HEK293T (cell line): ENCODE measurements around the gene PRKCA.

ENCODE experiments used
- ARNT ChIP-seq: fragments of 450-650 bp; IDR thresholded peaks from 2 replicates; pipeline ENCODE4 v1.6.1; 2017; ENCODE audit warnings: mild to moderate bottlenecking
- CTBP1 ChIP-seq: fragments of 450-650 bp; IDR thresholded peaks from 2 replicates; pipeline ENCODE4 v1.6.1; 2016; ENCODE audit warnings: borderline replicate concordance
- FOXA1 ChIP-seq: fragments of 450-650 bp; IDR thresholded peaks from 2 replicates; pipeline ENCODE4 v1.6.1; 2016; ENCODE audit warnings: mild to moderate bottlenecking
- SP1 ChIP-seq: fragments of 450-650 bp; IDR thresholded peaks from 2 replicates; pipeline ENCODE4 v1.6.1; 2017
- SUZ12 ChIP-seq: fragments of 450-650 bp; IDR thresholded peaks from 2 replicates; pipeline ENCODE4 v1.6.1; 2016; ENCODE audit warnings: mild to moderate bottlenecking
- TARDBP ChIP-seq: fragments of 450-650 bp; IDR thresholded peaks from 2 replicates; pipeline ENCODE4 v1.6.1; 2016
- TF ChIP-seq, protein P1 (sequence below): fragments of 450-650 bp; IDR thresholded peaks from 2 replicates; pipeline ENCODE4 v1.6.1; 2016

DNA sequence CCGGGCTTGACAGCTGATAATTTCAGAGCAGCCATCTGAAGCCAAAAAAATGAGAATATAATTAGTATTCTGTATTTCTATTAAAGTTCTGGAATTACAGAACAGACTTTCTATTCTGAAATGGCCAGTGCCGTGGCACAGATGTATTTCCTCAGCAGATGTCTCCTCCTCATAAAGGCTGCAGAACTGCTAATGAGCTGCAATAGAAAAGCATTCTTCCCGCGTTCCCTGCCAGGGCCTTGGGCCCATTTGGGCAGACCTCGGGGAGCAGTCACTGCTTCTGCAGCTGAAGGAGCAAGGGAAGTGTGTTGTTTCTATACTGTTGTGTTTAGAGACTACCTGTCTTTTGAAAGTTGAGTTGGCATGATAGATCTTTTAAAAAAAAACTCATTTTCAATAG is 379.9 kb downstream of the PRKCA start:
- TF ChIP-seq CTBP1: no peak
- TF ChIP-seq, protein P1, sequence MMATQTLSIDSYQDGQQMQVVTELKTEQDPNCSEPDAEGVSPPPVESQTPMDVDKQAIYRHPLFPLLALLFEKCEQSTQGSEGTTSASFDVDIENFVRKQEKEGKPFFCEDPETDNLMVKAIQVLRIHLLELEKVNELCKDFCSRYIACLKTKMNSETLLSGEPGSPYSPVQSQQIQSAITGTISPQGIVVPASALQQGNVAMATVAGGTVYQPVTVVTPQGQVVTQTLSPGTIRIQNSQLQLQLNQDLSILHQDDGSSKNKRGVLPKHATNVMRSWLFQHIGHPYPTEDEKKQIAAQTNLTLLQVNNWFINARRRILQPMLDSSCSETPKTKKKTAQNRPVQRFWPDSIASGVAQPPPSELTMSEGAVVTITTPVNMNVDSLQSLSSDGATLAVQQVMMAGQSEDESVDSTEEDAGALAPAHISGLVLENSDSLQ: no peak
- TF ChIP-seq TARDBP: no peak
- no peak for TF ChIP-seq FOXA1
- TF ChIP-seq SUZ12: no peak
- no peak for TF ChIP-seq ARNT
- TF ChIP-seq SP1: no peak
